ENCODE data around the gene AREL1. TPM values are rescaled to one million over a fixed set of nuclear protein-coding genes. Genes with fewer than 3 reads are reported as not detected.

Gene AREL1
- total and polyA plus RNA-seq, 2 of the 8 experiments (the other 6 are each of a cell fraction or from before 2014, with no cell fraction given): 31.4 to 49.1 TPM

DNA sequence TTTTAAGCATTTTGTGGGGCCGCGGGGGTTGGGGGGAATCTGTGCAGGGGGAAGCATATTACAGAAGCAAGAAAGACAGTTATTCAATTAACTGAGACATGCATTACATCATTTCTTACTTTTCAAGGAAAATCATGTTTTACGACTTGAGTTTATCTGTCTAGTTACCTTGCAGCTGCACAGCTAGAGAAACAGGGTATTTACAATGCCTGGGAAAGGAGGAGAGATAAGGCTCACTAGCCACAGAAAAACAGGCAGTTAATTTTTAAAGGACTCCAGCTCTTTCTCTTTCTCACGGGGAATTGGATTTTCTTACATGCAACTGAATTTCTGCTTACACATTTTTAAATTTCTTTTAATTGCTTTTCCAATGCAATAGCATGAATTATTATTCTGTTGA is 22.2 kb upstream of the AREL1 start:
- H2BK15ac ChIP-seq (ENCODE audit: low read length): no peak overlapping the region
- H3K9ac ChIP-seq (replicated peaks in 1 of 4; ENCODE audit: extremely low read depth in 1 of 4, low read depth in 3 of 4, low read length in 3 of 4): no peak overlapping the region
- FAIRE-seq (no peak), DNase-seq (ENCODE audit: low read depth in 1 of 2, low spot score in 2 of 2) (no peak)
- H3K4me3 ChIP-seq (ENCODE audit: extremely low read depth in 1 of 4, insufficient read depth in 2 of 4, low read depth in 3 of 4, low read length in 4 of 4): no peak overlapping the region
- H2BK5ac ChIP-seq (ENCODE audit: low read depth, low read length): no peak overlapping the region
- no peak overlapping the region for H4K8ac ChIP-seq (ENCODE audit: extremely low read depth, insufficient read depth, low read length)
- H3K79me1 ChIP-seq (ENCODE audit: low read depth, low read length): no peaks in the 10 kb centered on the region
- no peaks in the 10 kb centered on the region for H3K4me1 ChIP-seq (replicated peaks in 1 of 4; ENCODE audit: control insufficient read depth in 3 of 4, insufficient read depth in 4 of 4, low read length in 3 of 4)
- no peak overlapping the region for H3K23ac ChIP-seq (ENCODE audit: insufficient read length)
- H3K56ac ChIP-seq (replicated peaks; ENCODE audit: insufficient read length, low read depth, low read length): no peak overlapping the region
- H3K23me2 ChIP-seq (ENCODE audit: low read depth, low read length): no peaks in the 10 kb centered on the region
- WGBS, 2 experiments (ENCODE audit: extremely low coverage in 1 of 2, insufficient coverage in 1 of 2, insufficient read length in 1 of 2, insufficient replicate concordance in 2 of 2, low coverage in 1 of 2, low lambda C conversion rate in 2 of 2, missing lambda C conversion rate in 1 of 2): 93% methylated on average over 4 of the region's 4 CpGs; no CpG with 5 or more reads in 1 of the 2 experiments
- no peak overlapping the region for H2BK20ac ChIP-seq (ENCODE audit: low read length)
- H4K5ac ChIP-seq (ENCODE audit: insufficient read length, low read depth, low read length): no peak overlapping the region
- H2BK12ac ChIP-seq (ENCODE audit: low read depth, low read length): no peak overlapping the region
- H3K18ac ChIP-seq (ENCODE audit: extremely low read depth, low read length): no peak overlapping the region
- H3K27ac ChIP-seq (ENCODE audit: low read depth, low read length): no peak overlapping the region
- H3K9me3 ChIP-seq (ENCODE audit: insufficient read depth in 2 of 2, low read depth in 1 of 2, low read length in 1 of 2): no peaks in the 10 kb centered on the region
- H2AFZ ChIP-seq (ENCODE audit: low read length): no peak overlapping the region
- H3K4ac ChIP-seq (replicated peaks; ENCODE audit: insufficient read length, low read depth, low read length): no peak overlapping the region
- peaks cover 2 to 25% (median 12%) of the 10 kb centered on the region in 4 experiments; a peak in 7 of 8 replicates for H3K36me3 ChIP-seq (ENCODE audit: control insufficient read depth in 2 of 4, insufficient read depth in 4 of 4, low read length in 3 of 4)
- no peak overlapping the region for H3K14ac ChIP-seq (ENCODE audit: insufficient read length)
- no peak overlapping the region for H4K91ac ChIP-seq (replicated peaks; ENCODE audit: insufficient read length, low read length)
- ChIA-PET POLR2A (ENCODE audit: partially characterized antibody) (no interaction called here), CTCF (ENCODE audit: partially characterized antibody) (interaction anchor here (0.6 kb wide), 1 partner anchor 47 kb away, joined by 3 read pairs; no protein-coding TSS in a partner anchor)
- H2BK120ac ChIP-seq (replicated peaks; ENCODE audit: low read depth, low read length): no peak overlapping the region
- no peak overlapping the region for H3K4me2 ChIP-seq (ENCODE audit: insufficient read depth in 1 of 2, low read depth in 2 of 2, low read length in 2 of 2)
- H3K27me3 ChIP-seq (replicated peaks in 1 of 4; ENCODE audit: control insufficient read depth in 3 of 4, extremely low read depth in 1 of 4, insufficient read depth in 3 of 4, low read length in 3 of 4): no peaks in the 10 kb centered on the region
- H2AK5ac ChIP-seq (ENCODE audit: low read depth, low read length): no peak overlapping the region
- no peaks in the 10 kb centered on the region for H4K20me1 ChIP-seq (replicated peaks in 1 of 2; ENCODE audit: control insufficient read depth in 1 of 2, insufficient read depth in 2 of 2, low read length in 2 of 2)
- no peaks in the 10 kb centered on the region for H3K79me2 ChIP-seq (ENCODE audit: control insufficient read depth in 1 of 2, insufficient read depth in 2 of 2, low read length in 2 of 2)
- no peak for TF ChIP-seq KDM1A (IDR thresholded peaks at IDR 0.05; ENCODE audit: borderline replicate concordance, low read length)
- no peak for TF ChIP-seq PHF8 (conservative IDR thresholded peaks at IDR 0.05; ENCODE audit: low read depth, low read length)
- no peak for TF ChIP-seq TCF12 (IDR thresholded peaks at IDR 0.05; ENCODE audit: low read depth, low read length)
- TF ChIP-seq KDM4A (IDR thresholded peaks at IDR 0.05; ENCODE audit: low read depth, low read length, severe bottlenecking): no peak
- no peak for TF ChIP-seq RFX5 (IDR thresholded peaks at IDR 0.05; ENCODE audit: borderline replicate concordance, low read depth, low read length)
- no peak for TF ChIP-seq EZH2 (IDR thresholded peaks at IDR 0.05; ENCODE audit: low read depth, low read length, severe bottlenecking)
- no peak for TF ChIP-seq ATF2 (IDR thresholded peaks at IDR 0.05; ENCODE audit: low read length)
- no peak for TF ChIP-seq SP2 (IDR thresholded peaks at IDR 0.05; ENCODE audit: low read length)
- TF ChIP-seq TAF1 (IDR thresholded peaks at IDR 0.05; ENCODE audit: low read depth, low read length): no peak
- no peak for TF ChIP-seq SAP30 (IDR thresholded peaks at IDR 0.05; ENCODE audit: insufficient read depth, insufficient replicate concordance, low read length)
